ENCODE results near the gene SLC12A9. TPM values are rescaled to one million over a fixed set of nuclear protein-coding genes. Genes with fewer than 3 reads are reported as not detected.

Gene SLC12A9
- total RNA-seq, 1 donor from 2014 or later = 27.7 TPM

DNA sequence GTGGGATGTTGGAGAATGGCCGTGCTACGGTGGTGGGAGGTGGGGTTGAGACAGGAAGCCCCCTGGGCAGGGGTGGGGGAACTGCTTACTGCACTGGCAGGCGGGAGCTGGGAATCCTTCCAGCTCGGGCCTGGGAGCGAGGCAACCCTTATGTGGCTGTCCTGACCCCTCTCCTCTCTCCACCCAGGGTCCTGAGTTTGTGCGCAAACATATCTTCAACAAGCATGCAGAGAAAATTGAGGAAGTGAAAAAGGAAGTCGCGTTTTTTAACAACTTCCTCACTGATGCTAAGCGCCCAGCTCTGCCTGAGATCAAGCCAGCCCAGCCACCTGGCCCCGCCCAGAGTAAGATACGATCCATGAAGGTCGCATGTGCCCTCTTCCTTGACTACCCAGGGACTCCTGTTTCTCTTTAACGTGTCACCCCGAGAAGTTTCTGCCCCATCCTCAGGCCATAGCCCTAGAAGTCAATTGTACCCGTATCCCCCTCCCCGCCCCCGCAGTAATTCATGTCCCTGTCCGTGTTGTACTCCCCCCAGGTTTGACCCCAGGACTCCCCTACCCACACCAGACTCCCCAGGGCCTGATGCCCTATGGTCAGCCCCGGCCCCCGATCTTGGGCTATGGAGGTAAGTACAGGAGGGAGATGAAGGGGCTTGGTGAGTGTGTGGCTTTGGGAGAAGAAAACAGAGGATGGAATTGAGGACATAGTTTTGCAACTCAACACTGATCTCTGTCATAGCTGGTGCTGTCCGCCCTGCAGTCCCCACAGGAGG lies 35.2 kb downstream of the SLC12A9 start:
- TF ChIP-seq, protein P1, sequence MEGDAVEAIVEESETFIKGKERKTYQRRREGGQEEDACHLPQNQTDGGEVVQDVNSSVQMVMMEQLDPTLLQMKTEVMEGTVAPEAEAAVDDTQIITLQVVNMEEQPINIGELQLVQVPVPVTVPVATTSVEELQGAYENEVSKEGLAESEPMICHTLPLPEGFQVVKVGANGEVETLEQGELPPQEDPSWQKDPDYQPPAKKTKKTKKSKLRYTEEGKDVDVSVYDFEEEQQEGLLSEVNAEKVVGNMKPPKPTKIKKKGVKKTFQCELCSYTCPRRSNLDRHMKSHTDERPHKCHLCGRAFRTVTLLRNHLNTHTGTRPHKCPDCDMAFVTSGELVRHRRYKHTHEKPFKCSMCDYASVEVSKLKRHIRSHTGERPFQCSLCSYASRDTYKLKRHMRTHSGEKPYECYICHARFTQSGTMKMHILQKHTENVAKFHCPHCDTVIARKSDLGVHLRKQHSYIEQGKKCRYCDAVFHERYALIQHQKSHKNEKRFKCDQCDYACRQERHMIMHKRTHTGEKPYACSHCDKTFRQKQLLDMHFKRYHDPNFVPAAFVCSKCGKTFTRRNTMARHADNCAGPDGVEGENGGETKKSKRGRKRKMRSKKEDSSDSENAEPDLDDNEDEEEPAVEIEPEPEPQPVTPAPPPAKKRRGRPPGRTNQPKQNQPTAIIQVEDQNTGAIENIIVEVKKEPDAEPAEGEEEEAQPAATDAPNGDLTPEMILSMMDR (conservative IDR thresholded peaks at IDR 0.05) = no peak
- H3K27me3 Mint-ChIP-seq (ENCODE audit: low read depth) = peaks cover 16% of the 10 kb centered on the region
- H3K4me3 Mint-ChIP-seq = peak overlapping the region; percentile 90
- peaks cover 44% of the 10 kb centered on the region for H3K4me1 Mint-ChIP-seq
- no peaks in the 10 kb centered on the region for H3K9me3 Mint-ChIP-seq
- H3K36me3 Mint-ChIP-seq (ENCODE audit: low read depth) = peaks cover 28% of the 10 kb centered on the region
- H3K27ac Mint-ChIP-seq (ENCODE audit: unreplicated experiment) = no peak overlapping the region
- DNase-seq (ENCODE audit: low read depth, low spot score) = no peak

DNA sequence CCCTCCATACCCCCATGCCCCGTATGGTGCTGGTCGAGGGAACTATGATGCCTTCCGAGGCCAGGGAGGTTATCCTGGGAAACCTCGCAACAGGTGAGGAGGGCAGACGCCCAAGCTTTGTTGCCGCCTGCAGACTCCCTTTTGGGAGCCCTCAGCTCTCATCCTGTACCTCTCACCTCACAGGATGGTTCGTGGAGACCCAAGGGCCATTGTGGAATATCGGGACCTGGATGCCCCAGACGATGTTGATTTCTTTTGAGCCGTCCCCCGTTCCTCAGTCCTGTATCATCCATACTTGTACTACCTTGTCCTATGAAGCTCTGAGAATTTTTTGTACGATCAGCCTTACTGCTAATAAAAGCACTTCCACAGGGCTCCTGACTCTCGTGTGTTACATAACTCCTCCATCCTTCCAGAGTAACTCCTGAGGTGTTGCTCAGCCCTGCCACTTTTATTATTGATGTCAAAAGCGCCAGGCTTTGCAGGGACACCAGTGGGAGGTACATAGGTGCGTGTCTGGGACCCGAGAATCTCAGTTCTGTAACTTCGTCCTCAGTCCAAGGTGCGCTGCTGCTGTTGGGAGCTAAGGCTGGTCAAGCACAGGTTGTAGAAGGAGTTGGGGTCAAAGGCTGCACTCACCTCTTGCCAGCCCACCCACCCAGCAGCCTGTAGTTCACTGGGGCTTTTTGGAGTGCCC lies 35.9 kb downstream of the SLC12A9 start:
- Mint-ChIP-seq H3K36me3 (ENCODE audit: low read depth) (peaks cover 23% of the 10 kb centered on the region), H3K4me1 (peaks cover 44% of the 10 kb centered on the region), H3K27me3 (ENCODE audit: low read depth) (peaks cover 20% of the 10 kb centered on the region), H3K27ac (ENCODE audit: unreplicated experiment) (no peak overlapping the region), H3K9me3 (no peaks in the 10 kb centered on the region), H3K4me3 (peak overlapping the region; percentile 90)
- TF ChIP-seq, protein P1 (conservative IDR thresholded peaks at IDR 0.05) = no peak
- DNase-seq (ENCODE audit: low read depth, low spot score) = no peak

DNA sequence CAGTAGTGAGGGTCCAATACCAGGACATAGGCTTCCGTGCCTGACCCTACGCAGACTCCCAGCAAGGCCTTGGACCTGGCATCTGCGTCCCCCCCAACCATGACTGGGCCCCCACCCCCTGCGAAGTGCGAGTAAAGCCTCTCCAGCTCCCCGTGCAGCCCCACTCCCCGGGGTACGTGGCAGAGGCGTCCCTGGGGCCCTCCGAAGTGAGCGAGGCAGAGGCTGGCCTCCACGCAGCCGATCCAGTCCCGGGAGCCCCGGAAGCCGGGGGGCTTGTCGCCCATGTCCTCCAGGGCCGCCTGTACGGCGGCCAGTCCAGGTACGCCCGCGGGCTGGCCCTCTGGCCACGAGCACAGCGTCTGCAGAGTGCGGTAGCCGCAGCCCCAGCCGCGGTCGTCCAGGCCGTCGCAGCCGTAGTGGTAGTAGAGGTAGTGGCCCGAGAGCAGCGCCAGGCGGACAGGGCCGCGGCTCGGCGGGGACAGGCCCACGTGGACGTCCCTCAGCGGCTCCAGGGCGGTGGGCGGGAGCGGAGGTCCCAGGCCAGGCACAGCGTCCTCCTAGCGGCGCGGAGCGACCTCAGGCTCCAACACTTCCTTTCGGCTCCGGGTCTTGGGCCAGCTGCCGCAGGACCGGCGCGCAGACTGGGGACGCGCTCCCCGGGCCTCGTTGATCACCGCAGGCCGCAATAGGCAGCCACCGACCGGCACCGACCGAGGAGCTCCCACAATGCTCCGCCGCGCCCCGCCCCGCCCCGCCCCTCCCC lies 36.7 kb downstream of the SLC12A9 start, which contains the start of gene UFSP1:
Gene UFSP1 (minus strand): TSS at position 728 of the 763 bp plus-strand sequence. CDS start 444 bp downstream, at position 284.
- Mint-ChIP-seq H3K4me3 (peak within 1 kb of the TSS; percentile 90), H3K9me3 (no peaks in the 10 kb centered on the region), H3K27ac (ENCODE audit: unreplicated experiment) (peak within 1 kb of the TSS; percentile 98), H3K4me1 (peaks cover 46% of the 10 kb centered on the region), H3K27me3 (ENCODE audit: low read depth) (peaks cover 26% of the 10 kb centered on the region), H3K36me3 (ENCODE audit: low read depth) (peaks cover 23% of the 10 kb centered on the region)
- TF ChIP-seq, protein P1 (conservative IDR thresholded peaks at IDR 0.05) = no peak
- DNase-seq (ENCODE audit: low read depth, low spot score) = no peak

DNA sequence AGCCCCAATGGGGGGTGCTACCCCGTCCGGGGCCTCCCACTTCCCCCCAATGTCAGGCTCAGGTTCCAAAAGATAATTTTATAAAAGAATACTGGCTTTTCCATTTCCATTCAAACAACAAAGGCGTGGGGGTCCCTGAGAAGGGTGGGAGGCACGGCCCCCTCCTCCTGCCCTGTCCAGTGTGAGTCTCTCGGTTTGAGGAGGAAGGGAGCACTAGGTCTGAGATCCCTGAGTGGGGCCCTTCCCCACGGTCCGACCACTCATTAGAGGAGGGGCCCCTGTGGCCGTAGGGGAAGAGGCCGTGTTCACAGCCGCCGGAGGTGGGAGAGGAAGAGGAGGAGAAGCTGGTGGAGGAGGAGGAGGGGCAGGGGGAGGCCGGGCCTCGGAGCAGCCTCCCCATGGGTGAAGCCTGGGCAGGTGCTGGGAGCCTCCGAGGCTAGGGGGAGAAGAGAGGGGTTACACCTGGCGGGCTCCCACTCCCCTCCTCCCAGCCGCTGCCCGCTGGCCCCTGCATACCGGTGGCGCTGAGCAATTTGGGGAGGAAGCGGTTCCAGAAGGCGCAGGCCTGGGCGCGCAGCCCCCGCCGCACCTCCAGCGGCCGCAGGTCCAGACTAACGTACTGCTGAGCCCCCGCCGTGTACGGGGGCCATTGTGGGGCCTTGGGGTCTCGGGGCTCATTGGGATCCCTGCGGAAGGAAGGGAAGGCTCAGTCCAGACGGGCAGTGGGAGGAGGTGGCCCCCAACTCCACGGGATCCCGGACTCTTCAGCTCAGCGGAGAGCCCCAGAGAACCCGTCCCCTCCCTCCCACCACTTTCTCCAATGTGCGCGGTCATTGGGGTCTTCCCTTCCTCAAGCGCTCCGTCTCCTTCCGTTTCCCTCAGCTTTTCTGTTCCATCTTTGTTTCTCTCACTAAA lies 38.4 kb downstream of the SLC12A9 start:
- no peak for DNase-seq (ENCODE audit: low read depth, low spot score)
- TF ChIP-seq, protein P1 (conservative IDR thresholded peaks at IDR 0.05) = no peak
- peak overlapping the region; percentile 90 for H3K4me3 Mint-ChIP-seq
- peak overlapping the region; percentile 62 for H3K27ac Mint-ChIP-seq (ENCODE audit: unreplicated experiment)
- peaks cover 44% of the 10 kb centered on the region for H3K4me1 Mint-ChIP-seq
- peaks cover 12% of the 10 kb centered on the region for H3K36me3 Mint-ChIP-seq (ENCODE audit: low read depth)
- peaks cover 32% of the 10 kb centered on the region for H3K27me3 Mint-ChIP-seq (ENCODE audit: low read depth)
- no peaks in the 10 kb centered on the region for H3K9me3 Mint-ChIP-seq

All from neural crest cell (in vitro differentiated cells).